Neuronal stem cell (in vitro differentiated cells): ENCODE measurements around the gene SRGAP2C.
"Not testable (repeated sequence)": the region's sequence is repeated elsewhere in the genome, so short reads cannot be mapped to it uniquely, and the experiment has no call there.

ENCODE experiments used
- DNase-seq: peaks from one replicate; pipeline ENCODE4 v3.0.0-alpha.2; 2013; ENCODE audit warnings: low spot score
- H2AFZ ChIP-seq: one replicate; pipeline ENCODE4 v1.6.1; 2013; ENCODE audit warnings: mild to moderate bottlenecking, low read length, inconsistent platforms
- H2AK5ac ChIP-seq: 2 replicates; pipeline ENCODE4 v1.6.1; 2013; ENCODE audit warnings: low read depth, mild to moderate bottlenecking, inconsistent platforms, low read length, moderate library complexity, mixed read lengths
- H2BK120ac ChIP-seq: 2 replicates; pipeline ENCODE4 v1.6.1; 2013; ENCODE audit warnings: low read depth, mild to moderate bottlenecking, inconsistent platforms, low read length, moderate library complexity, mixed read lengths
- H2BK12ac ChIP-seq: one replicate; pipeline ENCODE4 v1.6.1; 2013; ENCODE audit warnings: low read length, inconsistent platforms
- H2BK15ac ChIP-seq: 2 replicates; pipeline ENCODE4 v1.6.1; 2013; ENCODE audit warnings: mild to moderate bottlenecking, low read length, inconsistent platforms, mixed read lengths
- H2BK5ac ChIP-seq: one replicate; pipeline ENCODE4 v1.6.1; 2013; ENCODE audit warnings: inconsistent platforms, mild to moderate bottlenecking, low read length, moderate library complexity
- H3K14ac ChIP-seq: one replicate; pipeline ENCODE4 v1.6.1; 2013; ENCODE audit warnings: low read length, inconsistent platforms
- H3K18ac ChIP-seq: 2 replicates; pipeline ENCODE4 v1.6.1; 2013; ENCODE audit warnings: low read length, inconsistent platforms
- H3K23ac ChIP-seq: 2 replicates; pipeline ENCODE4 v1.6.1; 2013; ENCODE audit warnings: low read depth, mild to moderate bottlenecking, mixed read lengths, low read length, inconsistent platforms; ENCODE audit not compliant: poor library complexity
- H3K27ac ChIP-seq: replicated peaks from 3 replicates; pipeline ENCODE4 v1.5.1; 2013; ENCODE audit warnings: low read length, inconsistent platforms
- H3K27me3 ChIP-seq, 3 experiments: 2 replicates each; pipeline ENCODE4 v1.6.1; 2013; ENCODE audit warnings: low read length in 3 of 3, mild to moderate bottlenecking in 2 of 3, inconsistent platforms in 1 of 3, low read depth in 1 of 3, mixed read lengths in 1 of 3, moderate library complexity in 1 of 3; ENCODE audit not compliant: control insufficient read depth in 3 of 3, insufficient read depth in 3 of 3
- H3K36me3 ChIP-seq, 2 donors: replicated peaks in 1 of 2; 2 replicates each; pipeline ENCODE4 v1.6.1; 2013; ENCODE audit warnings: low read length in 2 of 2; ENCODE audit not compliant: control insufficient read depth in 2 of 2, insufficient read depth in 2 of 2
- H3K4ac ChIP-seq: 2 replicates; pipeline ENCODE4 v1.6.1; 2013; ENCODE audit warnings: inconsistent platforms, mild to moderate bottlenecking, low read length, moderate library complexity
- H3K4me1 ChIP-seq, 2 donors: 1 replicate in 1 of 2; 2 replicates in 1 of 2; pipeline ENCODE4 v1.6.1; 2013; ENCODE audit warnings: low read length in 2 of 2, low read depth in 1 of 2; ENCODE audit not compliant: control insufficient read depth in 2 of 2, insufficient read depth in 1 of 2
- H3K4me2 ChIP-seq: one replicate; pipeline ENCODE4 v1.6.1; 2013; ENCODE audit warnings: mild to moderate bottlenecking, low read length, inconsistent platforms; ENCODE audit not compliant: insufficient read depth, poor library complexity, severe bottlenecking
- H3K4me3 ChIP-seq, 2 donors: 2 replicates each; pipeline ENCODE4 v1.5.1; 2013; ENCODE audit warnings: low read length in 2 of 2, mild to moderate bottlenecking in 2 of 2, inconsistent platforms in 1 of 2, moderate library complexity in 1 of 2
- H3K79me1 ChIP-seq: one replicate; pipeline ENCODE4 v1.6.1; 2013; ENCODE audit warnings: low read depth, mild to moderate bottlenecking, inconsistent platforms, low read length, moderate library complexity
- H3K9ac ChIP-seq: one replicate; pipeline ENCODE4 v1.6.1; 2013; ENCODE audit warnings: mild to moderate bottlenecking, low read depth, low read length, inconsistent platforms; ENCODE audit not compliant: poor library complexity
- H3K9me3 ChIP-seq, 2 donors: replicated peaks in 1 of 2; 2 replicates each; pipeline versions ENCODE3 to v1.6.1; 2013; ENCODE audit warnings: low read length in 2 of 2, mild to moderate bottlenecking in 2 of 2, inconsistent platforms in 1 of 2, low read depth in 1 of 2, mixed read lengths in 1 of 2, moderate library complexity in 1 of 2; ENCODE audit not compliant: control insufficient read depth in 2 of 2, insufficient read depth in 1 of 2
- H4K8ac ChIP-seq: one replicate; pipeline ENCODE4 v1.6.1; 2013; ENCODE audit warnings: low read depth, mild to moderate bottlenecking, inconsistent platforms, low read length, moderate library complexity
- H4K91ac ChIP-seq: one replicate; pipeline ENCODE4 v1.6.1; 2013; ENCODE audit warnings: low read length, low read depth, mild to moderate bottlenecking, inconsistent platforms; ENCODE audit not compliant: poor library complexity
- WGBS, 2 donors: extraction: QIAGEN DNeasy Blood & Tissue Kit; methylation state at CpG; one replicate each; pipeline ENCODE4 v1.1.7; 2013; ENCODE audit warnings: missing lambda C conversion rate in 2 of 2, mixed read lengths in 1 of 2; ENCODE audit not compliant: insufficient read length in 2 of 2, insufficient replicate concordance in 1 of 2; ENCODE audit errors: extremely low coverage in 2 of 2; 5-methylcytosine and 5-hydroxymethylcytosine counted together

SRGAP2C gene

DNA sequence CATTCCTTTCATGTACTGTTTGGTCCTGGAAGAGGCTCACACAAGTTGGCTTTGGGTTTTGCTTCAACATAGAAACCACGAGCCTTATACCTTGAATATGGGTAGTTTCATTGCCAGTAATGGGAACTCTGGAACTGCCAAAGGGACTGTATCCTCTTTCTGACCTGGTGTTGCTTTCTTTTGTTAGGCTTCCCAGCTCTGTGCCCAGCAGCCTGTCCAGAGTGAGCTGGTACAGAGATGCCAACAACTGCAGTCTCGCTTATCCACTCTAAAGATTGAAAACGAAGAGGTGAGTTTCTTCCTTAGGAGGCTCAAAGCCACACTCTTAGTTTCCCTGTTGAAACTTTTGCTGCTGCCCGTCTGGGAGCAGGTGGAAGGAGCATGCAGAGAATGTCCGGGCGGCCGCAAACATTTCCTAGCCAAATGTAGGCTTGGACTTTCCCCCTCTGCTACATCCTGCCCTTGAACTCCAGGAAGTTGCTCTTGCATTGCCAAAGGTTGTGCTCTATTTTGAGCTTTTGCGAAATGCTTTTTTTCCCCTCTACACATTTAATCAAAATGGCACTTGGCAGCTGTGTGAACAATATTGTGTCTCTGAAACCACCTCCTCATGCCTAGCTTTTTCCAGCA is 201.7 kb downstream of the SRGAP2C start:
- not testable (repeated sequence) for H3K36me3 ChIP-seq, H2BK12ac ChIP-seq, H3K14ac ChIP-seq, H3K4me1 ChIP-seq, H4K91ac ChIP-seq, H2BK120ac ChIP-seq, H3K4ac ChIP-seq, H2AK5ac ChIP-seq, H3K9ac ChIP-seq, H3K4me3 ChIP-seq, H2BK5ac ChIP-seq, H3K9me3 ChIP-seq, H3K23ac ChIP-seq, H2BK15ac ChIP-seq, H2AFZ ChIP-seq, H3K4me2 ChIP-seq, H3K79me1 ChIP-seq, H4K8ac ChIP-seq, DNase-seq, H3K27ac ChIP-seq, H3K18ac ChIP-seq, H3K27me3 ChIP-seq
- WGBS, 2 donors: no CpG with 5 or more reads among the region's 8 CpGs

DNA sequence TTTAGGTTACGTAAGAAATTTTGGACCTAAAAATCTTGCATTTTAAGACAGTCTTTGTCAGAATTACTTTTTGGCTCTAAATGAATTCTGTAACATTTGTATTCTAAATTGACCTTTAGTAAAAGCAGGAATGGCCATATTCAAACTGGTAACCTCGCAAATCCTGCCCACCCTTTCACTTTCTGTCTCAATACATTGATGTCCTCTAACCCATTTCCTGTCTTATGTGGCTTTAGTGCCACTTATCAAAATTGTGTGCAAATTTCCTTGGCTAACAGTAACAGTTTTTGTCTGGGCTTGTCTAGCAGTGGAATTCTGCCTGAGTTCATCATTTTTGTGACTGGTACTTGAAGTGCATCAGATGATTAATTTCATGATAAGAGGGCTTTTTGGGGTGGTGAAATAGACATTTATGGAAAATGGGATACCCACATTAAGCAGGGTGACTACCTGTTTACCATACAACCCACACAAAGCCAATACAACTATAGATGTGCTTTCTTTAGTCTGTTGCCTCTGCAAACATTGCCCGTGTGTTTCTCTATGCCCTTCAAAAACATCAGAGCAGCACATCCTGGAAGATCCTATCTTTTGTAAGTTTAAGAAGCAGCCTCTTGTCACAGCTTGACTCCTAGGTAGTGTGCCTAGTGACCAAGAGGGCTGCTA is 205.3 kb downstream of the SRGAP2C start:
- H2AK5ac ChIP-seq, DNase-seq, H2BK5ac ChIP-seq, H3K9me3 ChIP-seq, H3K27ac ChIP-seq, H3K4me3 ChIP-seq, H3K14ac ChIP-seq, H2BK12ac ChIP-seq, H3K23ac ChIP-seq, H3K79me1 ChIP-seq, H2AFZ ChIP-seq, H3K4ac ChIP-seq, H4K91ac ChIP-seq, H2BK15ac ChIP-seq, H3K4me2 ChIP-seq, H3K27me3 ChIP-seq, H3K18ac ChIP-seq, H3K9ac ChIP-seq, H4K8ac ChIP-seq, H2BK120ac ChIP-seq, H3K36me3 ChIP-seq, H3K4me1 ChIP-seq: not testable (repeated sequence)
- no CpG with 5 or more reads among the region's 3 CpGs for WGBS, 2 donors

DNA sequence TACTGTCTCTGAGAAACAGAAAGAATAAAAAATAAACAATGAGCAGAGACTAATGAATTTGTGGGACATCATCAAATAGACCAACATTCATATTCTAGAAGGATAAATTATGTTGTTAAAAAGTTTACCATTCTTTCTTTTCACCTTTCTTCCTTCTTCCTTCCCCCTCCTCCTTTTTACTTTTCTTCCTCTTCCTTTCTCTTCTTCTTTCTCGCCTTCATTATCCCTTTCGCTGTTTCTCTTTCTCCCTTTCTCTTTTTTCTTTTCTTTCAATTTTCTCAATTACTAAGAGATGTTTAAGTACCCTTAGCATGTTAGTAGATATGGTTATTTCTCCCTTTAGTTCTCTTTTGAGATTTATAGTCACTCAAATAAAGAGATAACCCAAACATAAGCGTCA is 207.4 kb downstream of the SRGAP2C start:
- not testable (repeated sequence) for H3K36me3 ChIP-seq, H3K4me1 ChIP-seq, H4K8ac ChIP-seq, H3K27me3 ChIP-seq, H2AFZ ChIP-seq, H3K27ac ChIP-seq, H2BK120ac ChIP-seq, H2BK5ac ChIP-seq, H3K23ac ChIP-seq, H3K4me2 ChIP-seq, DNase-seq, H2BK15ac ChIP-seq, H3K18ac ChIP-seq, H3K79me1 ChIP-seq, H3K9ac ChIP-seq, H3K9me3 ChIP-seq, H4K91ac ChIP-seq, H3K14ac ChIP-seq, H3K4me3 ChIP-seq, H2BK12ac ChIP-seq, H3K4ac ChIP-seq, H2AK5ac ChIP-seq
- WGBS, 2 donors: 100% methylated on average over 2 of the region's 3 CpGs

DNA sequence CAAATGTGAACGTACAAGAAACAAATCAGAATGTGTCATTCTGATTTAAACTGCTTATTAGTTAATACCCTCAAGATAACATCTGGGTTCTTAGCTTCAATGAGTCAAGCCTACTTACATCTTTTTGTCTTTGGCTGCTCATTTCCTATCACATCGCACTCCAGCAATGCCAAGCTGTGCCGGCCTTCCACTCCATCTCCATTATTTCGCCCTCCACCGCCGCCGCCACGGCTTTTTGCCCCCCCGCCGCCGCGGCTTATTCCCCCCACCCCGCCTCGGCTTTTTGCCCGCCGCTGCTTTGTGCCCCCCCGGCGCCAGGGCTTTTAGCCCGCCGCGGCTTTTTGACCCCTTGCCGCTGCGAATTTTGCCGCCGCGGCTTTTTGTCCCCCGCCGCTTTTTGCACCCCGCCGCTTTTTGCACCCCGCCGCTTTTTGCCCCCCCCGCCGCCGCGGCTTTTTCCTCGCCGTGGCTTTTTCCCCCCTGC is 211.0 kb downstream of the SRGAP2C start:
- H3K4me2 ChIP-seq: peak overlapping the region; percentile 25
- not testable (repeated sequence) for H2BK15ac ChIP-seq, H2AK5ac ChIP-seq, H3K27me3 ChIP-seq, H3K36me3 ChIP-seq, H3K79me1 ChIP-seq, H3K23ac ChIP-seq, H4K8ac ChIP-seq, H3K14ac ChIP-seq, DNase-seq, H3K9ac ChIP-seq, H2BK5ac ChIP-seq, H3K4me1 ChIP-seq, H3K4ac ChIP-seq, H2BK12ac ChIP-seq, H2AFZ ChIP-seq, H4K91ac ChIP-seq, H3K4me3 ChIP-seq, H3K9me3 ChIP-seq, H2BK120ac ChIP-seq, H3K27ac ChIP-seq, H3K18ac ChIP-seq
- no CpG with 5 or more reads among the region's 38 CpGs for WGBS, 2 donors
